CD4-positive, alpha-beta T cell treated with Interleukin-1 beta for 1 hour (primary cell): Measurements from ENCODE around the gene CPA2.
"Not testable (repeated sequence)": the region's sequence is repeated elsewhere in the genome, so short reads cannot be mapped to it uniquely, and the experiment has no call there.

ENCODE experiments used
- DNase-seq, 2 donors: peaks; one replicate each; pipeline ENCODE4 v3.0.0-alpha.2; 2020 to 2022

Gene CPA2

DNA sequence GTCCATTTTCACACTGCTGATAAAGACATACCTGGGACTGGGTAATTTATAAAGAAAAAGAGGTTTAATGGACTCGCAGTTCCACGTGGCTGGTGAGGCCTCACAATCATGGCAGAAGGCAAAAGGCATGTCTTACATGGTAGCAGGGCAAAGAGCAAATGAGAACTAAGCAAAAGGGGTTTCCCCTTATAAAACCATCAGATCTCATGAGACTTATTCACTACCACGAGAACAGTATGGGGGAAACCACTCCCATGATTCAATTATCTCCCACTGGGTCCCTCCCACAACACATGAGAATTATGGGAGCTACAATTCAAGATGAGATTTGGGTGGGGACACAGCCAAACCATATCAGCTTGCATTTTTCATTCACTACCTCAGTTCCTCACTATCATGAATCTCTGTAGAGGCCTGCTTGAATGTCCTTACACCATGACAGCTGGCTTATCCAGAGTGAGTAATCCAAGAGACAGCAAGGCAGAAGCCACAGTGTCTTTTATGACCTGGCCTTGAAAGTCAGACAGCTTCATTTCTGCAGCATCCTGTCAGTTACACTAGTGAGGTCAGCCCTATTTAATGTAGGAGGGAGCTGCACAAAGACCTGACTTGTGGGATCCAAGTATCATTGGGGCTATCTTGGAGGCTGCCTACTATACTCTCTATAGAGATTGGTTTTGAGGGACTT, 55.0 kb downstream of the CPA2 start:
- DNase-seq, result not testable (repeated sequence)

- DNase-seq, result no peak
Measured at GRCh38 chr7:130322615-130323014, 56.0 kb downstream of the CPA2 start.

- DNase-seq, result no peak
Measured at GRCh38 chr7:130324306-130324943, 57.8 kb downstream of the CPA2 start.

DNA sequence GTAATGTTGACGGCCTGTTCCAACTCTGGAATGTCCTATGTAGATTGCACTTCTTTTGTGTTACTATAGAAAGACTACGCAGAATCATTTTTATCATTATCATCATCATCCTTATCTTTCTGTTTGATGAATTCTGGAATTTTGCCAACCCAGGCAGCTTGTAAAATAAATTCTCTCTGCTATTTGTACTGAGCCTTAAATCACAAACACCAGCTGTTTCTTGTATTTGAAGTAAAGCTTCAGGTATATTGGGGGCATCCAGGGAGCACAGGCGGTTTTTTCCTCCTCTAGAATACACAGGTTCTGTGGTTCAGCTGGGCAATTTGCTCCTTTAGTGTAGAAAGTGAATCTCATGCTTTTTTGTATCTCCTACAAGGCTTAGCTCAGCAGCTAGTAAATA, 63.0 kb downstream of the CPA2 start:
- no peak for DNase-seq

GRCh38 chr7:130332259-130333053, 65.8 kb downstream of the CPA2 start:
- no peak for DNase-seq

DNA sequence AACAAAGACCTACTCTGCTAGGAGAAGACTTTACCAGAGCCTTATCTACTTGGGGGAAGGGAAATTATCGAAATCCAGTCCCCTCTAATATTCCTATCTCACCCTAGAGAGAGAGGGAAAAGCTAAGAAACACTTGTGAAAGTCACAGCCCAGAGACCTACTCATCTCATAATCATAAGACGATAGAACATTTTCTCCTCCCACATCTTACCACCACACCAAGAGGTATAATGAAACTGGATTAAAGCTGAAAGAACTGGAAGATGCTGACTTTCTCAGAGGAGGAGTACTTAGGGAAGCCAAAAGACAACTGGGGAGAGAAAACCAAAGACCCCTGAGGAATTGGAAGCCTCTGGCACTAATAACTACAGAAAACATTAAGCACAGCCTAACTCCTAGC, 67.2 kb downstream of the CPA2 start:
- DNase-seq, result no peak

DNA sequence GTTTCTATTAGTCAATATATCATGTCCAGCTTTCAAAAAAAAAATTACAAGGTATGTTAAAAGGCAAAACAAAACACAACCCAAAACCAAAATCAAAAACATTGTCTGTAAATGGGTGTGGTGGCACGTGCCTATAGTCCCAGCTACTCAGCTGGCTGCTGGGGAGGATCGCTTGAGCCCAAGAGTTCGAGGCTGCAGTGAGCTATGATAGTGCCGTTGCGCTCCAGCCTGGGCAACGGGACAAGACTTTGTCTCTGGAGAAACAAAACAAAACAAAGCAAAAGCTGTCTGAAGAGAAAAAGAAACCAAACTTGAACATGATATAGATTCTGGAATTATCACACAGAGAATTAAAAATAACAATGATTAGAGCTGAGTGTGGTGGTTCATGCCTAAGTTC, 67.6 kb downstream of the CPA2 start:
- DNase-seq, result no peak

GRCh38 chr7:130337410-130337971, 70.8 kb downstream of the CPA2 start:
- DNase-seq, result no peak

GRCh38 chr7:130338233-130338632, 71.6 kb downstream of the CPA2 start:
- DNase-seq, result no peak
